BJ (cell line): ENCODE results near the gene MRGPRG. TPM values are rescaled to one million over a fixed set of nuclear protein-coding genes. Genes with fewer than 3 reads are reported as not detected.

ENCODE experiments used
- CTCF ChIA-PET: fragments of 350-600 bp; formaldehyde crosslinking; extraction: SDS; loops from one replicate; lab custom pipeline; 2021; ENCODE audit warnings: antibody characterized with exemption, inconsistent platforms; lab: Yijun Ruan, JAX
- POLR2A ChIA-PET: fragments of 300-600 bp; sonication (Branson Sonifier 250); formaldehyde crosslinking; extraction: SDS; loops from one replicate; lab custom pipeline; 2021; ENCODE audit warnings: antibody characterized with exemption; lab: Charles Lee
- DNase-seq: peaks from one replicate; pipeline ENCODE4 v3.0.0-alpha.2; 2011; ENCODE audit warnings: low read depth
- H3K27me3 ChIP-seq: 2 replicates; pipeline ENCODE4 v1.6.0; 2011; ENCODE audit warnings: low read length; ENCODE audit not compliant: control insufficient read depth, insufficient read depth
- H3K36me3 ChIP-seq: 2 replicates; pipeline ENCODE4 v1.5.1; 2011; ENCODE audit warnings: low read length; ENCODE audit not compliant: control insufficient read depth, insufficient read depth
- H3K4me3 ChIP-seq: 2 replicates; pipeline ENCODE4 v1.5.1; 2011; ENCODE audit warnings: low read depth, mild to moderate bottlenecking, control low read depth, low read length
- polyA plus RNA-seq: library from polyadenylated mRNA; depleted of rRNA; stranded (reverse); fragments of >200 nt; gene quantifications from 2 replicates; pipeline ENCODE4 v1.2.3, GENCODE V29; 2011
- TF ChIP-seq, protein P1 (sequence below): IDR thresholded peaks from 2 replicates; pipeline ENCODE4 v1.5.1; 2011; ENCODE audit warnings: low read depth, mild to moderate bottlenecking, control low read depth, inconsistent platforms, low read length, moderate library complexity; ENCODE audit not compliant: insufficient read depth

The MRGPRG gene
- polyA plus RNA-seq, 1 experiment: not detected

- TF ChIP-seq, protein P1, sequence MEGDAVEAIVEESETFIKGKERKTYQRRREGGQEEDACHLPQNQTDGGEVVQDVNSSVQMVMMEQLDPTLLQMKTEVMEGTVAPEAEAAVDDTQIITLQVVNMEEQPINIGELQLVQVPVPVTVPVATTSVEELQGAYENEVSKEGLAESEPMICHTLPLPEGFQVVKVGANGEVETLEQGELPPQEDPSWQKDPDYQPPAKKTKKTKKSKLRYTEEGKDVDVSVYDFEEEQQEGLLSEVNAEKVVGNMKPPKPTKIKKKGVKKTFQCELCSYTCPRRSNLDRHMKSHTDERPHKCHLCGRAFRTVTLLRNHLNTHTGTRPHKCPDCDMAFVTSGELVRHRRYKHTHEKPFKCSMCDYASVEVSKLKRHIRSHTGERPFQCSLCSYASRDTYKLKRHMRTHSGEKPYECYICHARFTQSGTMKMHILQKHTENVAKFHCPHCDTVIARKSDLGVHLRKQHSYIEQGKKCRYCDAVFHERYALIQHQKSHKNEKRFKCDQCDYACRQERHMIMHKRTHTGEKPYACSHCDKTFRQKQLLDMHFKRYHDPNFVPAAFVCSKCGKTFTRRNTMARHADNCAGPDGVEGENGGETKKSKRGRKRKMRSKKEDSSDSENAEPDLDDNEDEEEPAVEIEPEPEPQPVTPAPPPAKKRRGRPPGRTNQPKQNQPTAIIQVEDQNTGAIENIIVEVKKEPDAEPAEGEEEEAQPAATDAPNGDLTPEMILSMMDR: no peak
- no peak for DNase-seq
- POLR2A ChIA-PET: no interaction called here
- CTCF ChIA-PET: no interaction called here
- Histone ChIP-seq H3K27me3 (peaks cover 6% of the 10 kb centered on the region), H3K4me3 (no peak overlapping the region), H3K36me3 (no peaks in the 10 kb centered on the region)
These were observed 28.0 kb downstream of the MRGPRG start for GRCh38 chr11:3190600-3190999.

- H3K27me3 ChIP-seq: peaks cover 6% of the 10 kb centered on the region
- ChIA-PET POLR2A (no interaction called here), CTCF (no interaction called here)
- H3K36me3 ChIP-seq: no peaks in the 10 kb centered on the region
- TF ChIP-seq, protein P1: no peak
- DNase-seq: no peak
- H3K4me3 ChIP-seq: no peak overlapping the region
These were observed 28.6 kb downstream of the MRGPRG start for GRCh38 chr11:3189886-3190583.

GRCh38 chr11:3189196-3189843, 29.3 kb downstream of the MRGPRG start:
- CTCF ChIA-PET: interaction anchor here (1.4 kb wide), 1 partner anchor 9 kb away, joined by 3 read pairs; no protein-coding TSS in a partner anchor
- POLR2A ChIA-PET: no interaction called here
- no peak for DNase-seq
- peaks cover 6% of the 10 kb centered on the region for H3K27me3 ChIP-seq
- H3K36me3 ChIP-seq: no peaks in the 10 kb centered on the region
- TF ChIP-seq, protein P1: no peak
- H3K4me3 ChIP-seq: no peak overlapping the region

DNA sequence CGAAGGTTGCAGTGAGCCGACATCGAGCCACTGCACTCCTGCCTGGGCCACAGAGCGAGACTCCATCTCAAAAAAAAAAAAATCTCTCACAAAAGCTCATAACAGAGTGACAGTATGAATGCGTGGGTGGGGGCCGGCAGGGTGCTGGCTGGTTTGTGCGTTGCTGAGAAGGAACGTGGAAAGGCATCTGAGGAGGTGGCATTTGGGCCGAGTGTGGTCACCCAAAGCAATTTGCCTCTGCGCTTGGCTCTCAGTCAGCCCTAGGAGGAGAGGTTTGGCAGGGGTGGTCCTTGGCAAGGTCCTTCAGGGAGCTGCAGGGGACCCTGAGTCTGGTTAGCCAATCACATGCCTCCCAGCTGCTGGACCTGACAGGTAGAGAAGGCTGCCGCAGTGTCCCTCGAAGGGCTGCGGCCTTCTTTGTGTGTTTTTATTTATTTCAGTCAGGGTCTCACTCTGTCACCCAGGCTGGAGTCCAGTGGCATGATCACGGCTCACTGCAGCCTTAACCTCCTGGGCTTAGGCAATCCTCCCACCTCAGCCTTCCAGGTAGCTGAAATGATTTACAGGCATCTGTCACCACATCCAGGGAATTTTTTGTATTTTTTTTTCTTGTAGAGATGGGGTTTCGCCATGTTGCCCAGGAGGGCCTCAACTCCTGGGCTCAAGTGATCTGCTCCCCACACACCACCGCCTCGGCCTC, 30.0 kb downstream of the MRGPRG start:
- POLR2A ChIA-PET: no interaction called here
- H3K36me3 ChIP-seq: no peaks in the 10 kb centered on the region
- CTCF ChIA-PET: interaction anchor here (1.4 kb wide), 1 partner anchor 10 kb away, joined by 3 read pairs; no protein-coding TSS in a partner anchor
- no peak for DNase-seq
- peaks cover 6% of the 10 kb centered on the region for H3K27me3 ChIP-seq
- H3K4me3 ChIP-seq: no peak overlapping the region
- TF ChIP-seq, protein P1: no peak

DNA sequence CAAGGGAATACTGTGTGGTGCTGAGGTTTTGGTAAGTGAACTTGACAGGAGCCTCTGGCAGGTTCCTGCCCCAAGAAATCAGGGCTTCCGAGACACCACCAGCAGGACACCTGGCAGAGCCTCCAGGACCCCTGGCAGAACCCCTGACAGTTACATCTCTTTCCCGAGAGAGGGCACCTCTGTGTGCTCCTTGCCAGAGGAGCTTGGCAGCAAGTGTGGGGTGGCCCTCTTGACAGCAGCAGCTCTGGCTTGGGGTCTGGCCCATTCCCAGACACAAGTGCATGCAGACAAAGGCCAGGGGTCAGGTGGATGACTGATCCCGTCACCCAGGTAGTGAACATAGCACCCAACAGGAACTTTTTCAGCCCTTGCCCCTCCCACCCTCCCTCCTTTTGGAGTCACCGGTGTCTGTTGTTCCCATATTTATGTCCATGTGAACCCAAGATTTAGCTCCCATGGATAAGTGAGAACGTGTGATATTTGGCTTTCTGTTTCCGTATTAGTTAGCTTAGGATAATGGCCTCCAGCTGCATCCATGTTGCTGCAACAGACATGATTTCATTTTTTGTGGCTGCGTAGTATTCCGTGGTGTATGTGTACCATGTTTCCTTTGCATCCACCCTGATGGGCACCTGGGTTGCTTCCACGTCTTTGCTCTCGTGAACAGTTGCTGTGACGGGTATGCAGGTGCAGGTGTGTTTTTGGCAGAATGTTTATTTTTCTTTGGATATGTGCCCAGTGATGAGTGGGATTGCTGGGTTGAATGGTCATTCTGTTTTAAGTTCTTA, 32.3 kb downstream of the MRGPRG start:
- CTCF ChIA-PET: no interaction called here
- Histone ChIP-seq H3K36me3 (no peaks in the 10 kb centered on the region), H3K4me3 (no peak overlapping the region), H3K27me3 (peaks cover 6% of the 10 kb centered on the region)
- TF ChIP-seq, protein P1: no peak
- no peak for DNase-seq
- POLR2A ChIA-PET: no interaction called here
